ENCODE data around the gene GRK5.

DNA sequence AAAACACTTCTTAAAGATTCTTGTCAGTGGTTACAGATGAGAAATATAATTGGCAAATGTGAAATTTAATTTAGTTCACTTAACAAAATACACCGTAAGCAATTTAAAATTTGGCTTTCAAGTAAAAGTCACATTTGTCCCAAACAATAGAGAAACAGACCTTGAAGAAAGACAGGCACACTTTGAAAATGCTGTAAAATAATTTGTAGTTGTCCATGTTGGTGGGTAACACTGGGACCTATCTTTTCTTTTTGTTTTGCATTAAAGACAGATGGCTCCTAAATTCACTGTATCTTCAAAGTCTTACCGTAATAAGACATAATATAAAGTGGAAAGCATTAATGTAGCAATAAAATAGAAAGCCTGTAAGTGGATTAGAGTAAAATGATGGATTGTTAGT, 3.3 kb downstream of the GRK5 start:
- TF ChIP-seq POLR2AphosphoS5 (IDR thresholded peaks at IDR 0.05; ENCODE audit: low read depth, low read length) (no peak), POLR2A (IDR thresholded peaks at IDR 0.05; ENCODE audit: low read depth, low read length) (no peak), TAF1 (IDR thresholded peaks at IDR 0.05; ENCODE audit: borderline replicate concordance, low read depth, low read length) (no peak)

Measured in GM12892 (cell line).